Endodermal cell (in vitro differentiated cells): ENCODE data around the gene ZSWIM3. TPM values are rescaled to one million over a fixed set of nuclear protein-coding genes. Genes with fewer than 3 reads are reported as not detected.

Experiments used
- DNase-seq: peaks from one replicate; pipeline ENCODE4 v3.0.0-alpha.2; 2017
- H3K27ac ChIP-seq: 2 replicates; pipeline ENCODE4 v1.5.1; 2013; ENCODE audit warnings: mild to moderate bottlenecking, low read depth, low read length, moderate library complexity
- H3K27me3 ChIP-seq: 2 replicates; pipeline ENCODE4 v1.6.1; 2013; ENCODE audit warnings: mild to moderate bottlenecking, low read length, moderate library complexity; ENCODE audit not compliant: insufficient read depth, control insufficient read depth, poor library complexity, severe bottlenecking
- H3K36me3 ChIP-seq: 2 replicates; pipeline ENCODE4 v1.7.0; 2013; ENCODE audit warnings: mild to moderate bottlenecking, low read length, moderate library complexity; ENCODE audit not compliant: control insufficient read depth, insufficient read depth
- H3K4me1 ChIP-seq: one replicate; pipeline ENCODE4 v1.7.0; 2013; ENCODE audit warnings: low read length; ENCODE audit not compliant: control insufficient read depth, insufficient read depth
- H3K4me3 ChIP-seq: 2 replicates; pipeline ENCODE4 v1.5.1; 2013; ENCODE audit warnings: mild to moderate bottlenecking, low read length, moderate library complexity
- H3K9ac ChIP-seq: 2 replicates; pipeline ENCODE4 v1.6.1; 2013; ENCODE audit warnings: mild to moderate bottlenecking, low read length, moderate library complexity; ENCODE audit not compliant: poor library complexity, severe bottlenecking; ENCODE audit errors: extremely low read depth
- H3K9me3 ChIP-seq: 2 replicates; pipeline ENCODE4 v1.6.1; 2013; ENCODE audit warnings: mild to moderate bottlenecking, low read length, moderate library complexity; ENCODE audit not compliant: control insufficient read depth
- H3K27ac Mint-ChIP-seq: 2 replicates; pipeline ENCODE4 v1.8.0; 2020; ENCODE audit warnings: mixed read lengths
- H3K27me3 Mint-ChIP-seq: 2 replicates; pipeline ENCODE4 v1.8.0; 2021; ENCODE audit warnings: mild to moderate bottlenecking, mixed read lengths; ENCODE audit not compliant: insufficient read depth
- H3K36me3 Mint-ChIP-seq: 2 replicates; pipeline ENCODE4 v1.8.0; 2020; ENCODE audit warnings: low read depth, mixed read lengths
- H3K4me1 Mint-ChIP-seq: 2 replicates; pipeline ENCODE4 v1.8.0; 2020; ENCODE audit warnings: mixed read lengths
- H3K4me3 Mint-ChIP-seq: 2 replicates; pipeline ENCODE4 v1.8.0; 2020; ENCODE audit warnings: mild to moderate bottlenecking, moderate library complexity, mixed read lengths
- H3K9me3 Mint-ChIP-seq: 2 replicates; pipeline ENCODE4 v1.8.0; 2020; ENCODE audit warnings: mild to moderate bottlenecking, mixed read lengths
- WGBS, 2 experiments: methylation state at CpG; one replicate each; pipeline versions ENCODE4 v1.1.5 to v1.1.7; 2013; ENCODE audit warnings: missing lambda C conversion rate in 2 of 2, mixed read lengths in 1 of 2; ENCODE audit not compliant: insufficient coverage in 1 of 2, insufficient read length in 1 of 2; 5-methylcytosine and 5-hydroxymethylcytosine counted together
- total RNA-seq, 2 donors: library from RNA; stranded (reverse); fragmentation: NEBNext Ultra II Directional in 1 of 2; extraction: Animal tissue kit (Norgen Biotek cat#: 25700) in 1 of 2; gene quantifications; 2 replicates in 1 of 2; 3 replicates in 1 of 2; pipeline ENCODE4 v1.2.1, GENCODE V29; 2021
- TF ChIP-seq, protein P1 (sequence below): fragments of 200-600 bp; sonication (generic); conservative IDR thresholded peaks from 2 replicates; pipeline ENCODE4 v1.5.0; 2021; ENCODE audit warnings: antibody characterized with exemption, mild to moderate bottlenecking

ZSWIM3 gene
- total RNA-seq, 2 donors from 2014 or later: 2.1 to 4.6 TPM

DNA sequence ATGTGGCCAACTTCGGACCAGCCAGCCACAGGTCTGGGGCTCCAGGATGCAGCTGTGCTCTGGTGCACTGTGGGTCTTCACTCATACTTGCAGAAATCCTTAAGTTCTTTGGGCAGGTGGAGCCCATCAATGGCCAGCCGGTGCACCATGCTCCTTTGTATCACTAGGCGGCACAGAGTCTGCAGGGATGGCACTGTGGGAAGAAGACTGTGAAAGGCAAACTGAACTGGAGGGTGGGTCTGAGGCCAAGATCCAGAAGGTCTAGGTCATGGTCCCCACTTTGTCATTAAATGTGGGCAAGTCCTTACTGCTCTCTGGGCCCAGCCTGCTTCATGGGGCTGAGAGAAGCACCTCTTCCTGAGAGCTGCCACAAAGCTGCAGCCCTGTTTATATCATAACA, 31.3 kb downstream of the ZSWIM3 start:
- no peaks in the 10 kb centered on the region for H3K4me1 ChIP-seq
- H3K4me1 Mint-ChIP-seq: peaks cover 4% of the 10 kb centered on the region
- no peak overlapping the region for H3K4me3 Mint-ChIP-seq
- TF ChIP-seq, protein P1, sequence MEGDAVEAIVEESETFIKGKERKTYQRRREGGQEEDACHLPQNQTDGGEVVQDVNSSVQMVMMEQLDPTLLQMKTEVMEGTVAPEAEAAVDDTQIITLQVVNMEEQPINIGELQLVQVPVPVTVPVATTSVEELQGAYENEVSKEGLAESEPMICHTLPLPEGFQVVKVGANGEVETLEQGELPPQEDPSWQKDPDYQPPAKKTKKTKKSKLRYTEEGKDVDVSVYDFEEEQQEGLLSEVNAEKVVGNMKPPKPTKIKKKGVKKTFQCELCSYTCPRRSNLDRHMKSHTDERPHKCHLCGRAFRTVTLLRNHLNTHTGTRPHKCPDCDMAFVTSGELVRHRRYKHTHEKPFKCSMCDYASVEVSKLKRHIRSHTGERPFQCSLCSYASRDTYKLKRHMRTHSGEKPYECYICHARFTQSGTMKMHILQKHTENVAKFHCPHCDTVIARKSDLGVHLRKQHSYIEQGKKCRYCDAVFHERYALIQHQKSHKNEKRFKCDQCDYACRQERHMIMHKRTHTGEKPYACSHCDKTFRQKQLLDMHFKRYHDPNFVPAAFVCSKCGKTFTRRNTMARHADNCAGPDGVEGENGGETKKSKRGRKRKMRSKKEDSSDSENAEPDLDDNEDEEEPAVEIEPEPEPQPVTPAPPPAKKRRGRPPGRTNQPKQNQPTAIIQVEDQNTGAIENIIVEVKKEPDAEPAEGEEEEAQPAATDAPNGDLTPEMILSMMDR: no peak
- H3K27ac ChIP-seq: no peak overlapping the region
- H3K27ac Mint-ChIP-seq: no peak overlapping the region
- DNase-seq: no peak
- no peak overlapping the region for H3K4me3 ChIP-seq
- peaks cover 17% of the 10 kb centered on the region for H3K36me3 Mint-ChIP-seq
- peaks cover 22% of the 10 kb centered on the region for H3K36me3 ChIP-seq
- no peaks in the 10 kb centered on the region for H3K27me3 Mint-ChIP-seq
- H3K9me3 Mint-ChIP-seq: no peaks in the 10 kb centered on the region
- H3K27me3 ChIP-seq: no peaks in the 10 kb centered on the region
- H3K9me3 ChIP-seq: no peaks in the 10 kb centered on the region
- 92% methylated on average over 2 to 3 of the region's 3 CpGs for WGBS, 2 experiments
- H3K9ac ChIP-seq: no peak overlapping the region

DNA sequence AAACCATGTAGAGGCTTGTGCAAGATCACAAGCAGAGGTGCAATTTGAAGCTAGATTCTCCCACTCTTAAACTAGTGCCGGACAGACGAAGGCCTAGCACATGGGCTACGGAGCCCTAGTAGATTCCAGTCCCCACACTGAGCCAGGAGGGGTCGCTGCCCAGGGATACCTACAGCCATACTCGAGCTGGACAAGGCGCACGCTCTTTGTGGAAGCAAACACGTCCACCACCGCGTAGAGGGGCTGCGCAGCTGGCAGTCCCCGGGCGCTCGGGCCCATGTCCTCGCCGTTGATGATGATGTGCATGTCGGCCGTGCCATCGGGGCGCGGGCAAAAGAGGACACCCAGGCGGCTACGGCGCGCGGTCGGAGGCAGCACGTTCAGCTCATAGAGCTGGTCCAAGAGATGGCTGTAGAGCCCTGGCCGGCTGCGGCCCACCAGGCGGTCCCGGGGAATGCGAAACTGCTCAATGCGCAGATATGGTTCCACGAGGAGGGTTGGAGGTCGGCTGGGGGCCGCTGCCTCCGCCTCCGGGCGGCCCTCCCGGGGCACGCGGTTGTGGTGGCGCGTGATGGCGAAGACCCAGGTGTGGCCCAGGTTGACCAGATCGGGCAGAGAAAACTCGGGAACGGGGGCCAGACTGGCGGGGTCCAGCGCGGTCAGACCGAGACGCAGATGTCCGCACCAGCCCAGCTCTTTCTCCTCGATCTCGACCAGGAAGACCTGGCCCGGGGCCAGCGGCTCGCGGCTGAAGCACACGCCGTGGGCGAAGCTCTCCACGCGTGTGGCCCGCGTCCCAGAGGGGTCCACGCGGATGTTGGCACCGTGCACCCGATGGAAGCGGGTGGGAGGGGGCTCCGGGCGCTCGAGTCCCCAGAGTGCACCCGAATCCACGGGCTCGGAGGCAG, 32.9 kb downstream of the ZSWIM3 start:
- Histone ChIP-seq H3K27ac (no peak overlapping the region), H3K4me3 (peak overlapping the region; percentile 88)
- H3K27ac Mint-ChIP-seq: peak overlapping the region; percentile 89

GRCh38 chr20:45890985-45891983, 33.9 kb downstream of the ZSWIM3 start, which contains the start of the genes CTSA and NEURL2:
Gene CTSA (plus strand): TSS chr20:45891335. CDS start chr20:45891569, 234 bp downstream.
Gene NEURL2 (minus strand): TSS chr20:45891208. CDS start chr20:45890991, 217 bp downstream.
- no peaks in the 10 kb centered on the region for H3K4me1 ChIP-seq
- Mint-ChIP-seq H3K27me3 (no peaks in the 10 kb centered on the region), H3K9me3 (no peaks in the 10 kb centered on the region), H3K4me1 (peaks cover 4% of the 10 kb centered on the region), H3K4me3 (peak within 1 kb of the TSS; percentile 77), H3K27ac (peak within 1 kb of the TSS; percentile 89), H3K36me3 (peaks cover 19% of the 10 kb centered on the region)
- H3K27ac ChIP-seq: no peak within 1 kb of the TSS
- WGBS, 2 experiments: 2% methylated on average over 34 to 78 of the region's 78 CpGs
- H3K4me3 ChIP-seq: peak within 1 kb of the TSS; percentile 88
- H3K9me3 ChIP-seq: no peaks in the 10 kb centered on the region
- DNase-seq: peak; percentile 95
- H3K27me3 ChIP-seq: no peaks in the 10 kb centered on the region
- H3K36me3 ChIP-seq: peaks cover 25% of the 10 kb centered on the region
- TF ChIP-seq, protein P1: no peak
- peak within 1 kb of the TSS; percentile 62 for H3K9ac ChIP-seq

More for the DNA sequence above, 32.9 kb downstream of the ZSWIM3 start:
- WGBS, 2 experiments: 3 to 6% methylated on average over 40 to 79 of the region's 79 CpGs
- TF ChIP-seq, protein P1: peak; percentile 90
- Mint-ChIP-seq H3K9me3 (no peaks in the 10 kb centered on the region), H3K4me1 (peaks cover 4% of the 10 kb centered on the region), H3K36me3 (peaks cover 16% of the 10 kb centered on the region), H3K4me3 (peak overlapping the region; percentile 77), H3K27me3 (no peaks in the 10 kb centered on the region)
- peak; percentile 96 for DNase-seq
- Histone ChIP-seq H3K36me3 (peaks cover 25% of the 10 kb centered on the region), H3K9me3 (no peaks in the 10 kb centered on the region), H3K27me3 (no peaks in the 10 kb centered on the region), H3K9ac (peak overlapping the region; percentile 62), H3K4me1 (no peaks in the 10 kb centered on the region)
